NT2/D1 (cell line): ENCODE measurements around the gene SYT2.

Source experiments
- DNase-seq: peaks from one replicate; pipeline ENCODE4 v3.0.0-alpha.2; 2011; ENCODE audit warnings: low read depth, low spot score
- H3K27me3 ChIP-seq: 2 replicates; pipeline ENCODE4 v1.6.0; 2011; ENCODE audit warnings: mild to moderate bottlenecking; ENCODE audit not compliant: insufficient read length, insufficient read depth
- H3K36me3 ChIP-seq: 2 replicates; pipeline ENCODE4 v1.6.1; 2011; ENCODE audit warnings: mild to moderate bottlenecking, low read length, mixed read lengths; ENCODE audit not compliant: insufficient read depth, insufficient read length
- H3K4me1 ChIP-seq: 2 replicates; pipeline ENCODE4 v1.5.1; 2011; ENCODE audit not compliant: insufficient read depth, insufficient read length
- H3K4me3 ChIP-seq: 2 replicates; pipeline ENCODE4 v1.5.1; 2011; ENCODE audit warnings: low read depth; ENCODE audit not compliant: insufficient read length
- H3K9ac ChIP-seq: 2 replicates; pipeline ENCODE4 v1.6.0; 2011; ENCODE audit warnings: low read depth; ENCODE audit not compliant: insufficient read length
- H3K9me3 ChIP-seq: 2 replicates; pipeline ENCODE4 v1.5.1; 2011; ENCODE audit warnings: mild to moderate bottlenecking, low read length; ENCODE audit not compliant: insufficient read depth
- SUZ12 ChIP-seq: IDR thresholded peaks from 2 replicates; pipeline ENCODE4 v1.6.1; 2011; ENCODE audit not compliant: insufficient read length, insufficient read depth; ENCODE audit errors: extremely low read depth
- YY1 ChIP-seq: IDR thresholded peaks from 2 replicates; pipeline ENCODE4 v1.6.1; 2011; ENCODE audit not compliant: insufficient read length, insufficient read depth
- ZNF274 ChIP-seq: IDR thresholded peaks from 2 replicates; pipeline ENCODE4 v1.6.1; 2011; ENCODE audit warnings: mild to moderate bottlenecking, low read depth, low read length

SYT2 gene

DNA sequence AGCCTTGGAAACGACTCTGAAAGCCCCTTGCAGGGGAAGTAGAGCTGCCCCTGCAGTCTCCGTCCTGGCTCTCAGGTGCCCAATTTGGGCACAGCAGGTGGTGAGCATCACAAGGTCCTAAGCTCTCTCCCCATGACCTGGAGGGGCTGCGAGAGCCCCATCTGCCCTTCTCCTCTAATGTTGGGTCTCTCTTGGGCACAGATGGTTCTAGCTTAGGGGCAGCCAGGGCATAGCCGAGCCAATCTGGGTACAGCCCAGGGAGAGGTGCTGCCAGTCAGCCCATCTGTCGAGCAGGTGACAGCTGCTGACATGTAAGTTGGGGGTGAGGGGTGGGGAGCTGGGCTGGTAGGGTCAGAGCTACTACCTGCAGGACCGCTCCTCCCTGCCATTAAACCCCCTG, 50.7 kb downstream of the SYT2 start:
- Histone ChIP-seq H3K9ac (no peak overlapping the region), H3K4me3 (no peak overlapping the region), H3K27me3 (no peaks in the 10 kb centered on the region), H3K9me3 (no peaks in the 10 kb centered on the region), H3K4me1 (peaks cover 6% of the 10 kb centered on the region), H3K36me3 (no peaks in the 10 kb centered on the region)
- no peak for DNase-seq
- no peak for TF ChIP-seq ZNF274
- TF ChIP-seq SUZ12: no peak
- no peak for TF ChIP-seq YY1

DNA sequence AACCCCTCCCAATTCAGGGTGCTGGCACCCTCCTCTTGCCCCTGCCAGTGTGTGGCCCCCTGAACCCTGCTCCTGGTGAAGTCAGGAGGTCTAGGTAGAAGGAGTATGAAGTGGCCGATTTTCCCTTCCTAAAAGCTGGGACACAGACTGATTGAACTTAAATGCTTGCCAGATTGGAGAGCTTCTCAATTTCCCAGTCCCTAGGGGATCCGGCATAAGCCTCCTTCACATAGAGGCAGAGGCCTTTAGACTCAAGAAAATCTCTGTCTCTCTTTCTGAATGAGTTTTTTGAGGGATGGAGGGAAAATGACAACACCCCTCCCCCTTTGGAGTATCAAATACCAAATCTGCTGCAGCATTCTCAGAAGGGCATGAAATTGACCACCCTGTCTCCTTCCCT, 51.5 kb downstream of the SYT2 start:
- DNase-seq: no peak
- H3K9me3 ChIP-seq: no peaks in the 10 kb centered on the region
- no peak overlapping the region for H3K9ac ChIP-seq
- no peaks in the 10 kb centered on the region for H3K36me3 ChIP-seq
- H3K4me1 ChIP-seq: peaks cover 6% of the 10 kb centered on the region
- TF ChIP-seq YY1 (no peak), SUZ12 (no peak), ZNF274 (no peak)
- H3K4me3 ChIP-seq: no peak overlapping the region
- H3K27me3 ChIP-seq: no peaks in the 10 kb centered on the region

DNA sequence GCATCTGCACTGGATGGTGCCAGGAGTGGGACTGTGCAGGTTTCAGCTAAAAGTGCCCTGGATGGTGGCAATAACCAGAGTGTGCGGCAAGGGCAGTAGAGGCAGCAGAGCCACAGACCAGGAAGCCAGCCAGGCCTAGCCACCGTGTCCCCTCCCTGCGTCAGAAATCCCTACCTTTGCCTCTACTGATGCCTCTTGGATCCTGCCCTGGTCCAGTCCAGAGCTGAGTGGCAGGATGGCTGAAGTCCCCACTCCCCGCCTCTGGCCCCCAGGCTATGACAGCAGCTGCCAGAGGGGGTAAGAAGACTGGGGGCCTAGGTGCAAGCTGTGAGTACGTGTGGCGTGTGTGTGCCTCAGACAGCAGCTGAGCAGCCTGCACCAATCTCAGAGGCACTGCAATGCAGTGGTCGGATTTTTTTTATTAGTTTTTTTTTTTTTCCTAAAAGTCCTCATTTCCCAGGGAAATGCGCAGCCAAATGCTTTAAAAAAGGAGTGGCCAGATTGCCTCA, 51.9 kb downstream of the SYT2 start:
- no peak overlapping the region for H3K9ac ChIP-seq
- DNase-seq: no peak
- H3K4me1 ChIP-seq: peaks cover 6% of the 10 kb centered on the region
- TF ChIP-seq YY1 (no peak), SUZ12 (no peak), ZNF274 (no peak)
- H3K36me3 ChIP-seq: no peaks in the 10 kb centered on the region
- H3K27me3 ChIP-seq: no peaks in the 10 kb centered on the region
- no peaks in the 10 kb centered on the region for H3K9me3 ChIP-seq
- H3K4me3 ChIP-seq: no peak overlapping the region

DNA sequence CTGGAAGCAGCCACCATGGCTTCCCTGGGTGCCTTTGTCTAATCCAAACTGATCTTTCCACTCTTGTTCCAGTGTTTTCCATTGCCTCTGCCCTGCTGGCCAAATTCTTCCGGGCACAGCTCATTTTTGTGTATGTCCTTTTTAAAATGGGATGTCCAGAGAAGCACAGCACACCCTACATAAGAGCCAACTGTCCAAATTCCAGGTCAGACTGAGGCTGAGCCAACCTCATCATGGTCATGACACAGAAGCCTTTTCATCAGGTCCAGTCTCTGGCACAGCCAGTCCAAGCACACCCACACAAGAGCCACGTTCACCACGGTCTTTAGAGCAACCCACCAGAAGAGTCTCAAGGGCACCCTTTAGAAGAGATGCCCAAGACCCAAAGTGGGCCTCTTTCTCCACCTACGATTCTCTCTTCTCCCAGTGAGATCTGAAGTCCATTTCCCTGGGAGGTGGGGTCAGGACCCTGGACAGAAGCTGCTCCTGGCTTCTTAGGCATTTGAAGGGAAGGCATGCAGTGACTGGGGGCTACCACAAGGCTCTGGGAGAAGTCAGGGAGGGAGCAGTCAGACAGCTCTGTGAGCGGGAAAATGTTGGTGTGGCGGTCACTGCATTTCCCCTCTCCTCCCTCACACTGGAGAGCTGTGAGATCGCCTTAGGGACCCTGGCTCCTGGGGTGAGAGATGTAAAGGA, 53.2 kb downstream of the SYT2 start:
- no peaks in the 10 kb centered on the region for H3K27me3 ChIP-seq
- no peaks in the 10 kb centered on the region for H3K36me3 ChIP-seq
- H3K9ac ChIP-seq: no peak overlapping the region
- no peaks in the 10 kb centered on the region for H3K9me3 ChIP-seq
- no peak overlapping the region for H3K4me3 ChIP-seq
- TF ChIP-seq SUZ12 (no peak), ZNF274 (no peak), YY1 (no peak)
- peak; percentile 89 for DNase-seq
- H3K4me1 ChIP-seq: peaks cover 6% of the 10 kb centered on the region

DNA sequence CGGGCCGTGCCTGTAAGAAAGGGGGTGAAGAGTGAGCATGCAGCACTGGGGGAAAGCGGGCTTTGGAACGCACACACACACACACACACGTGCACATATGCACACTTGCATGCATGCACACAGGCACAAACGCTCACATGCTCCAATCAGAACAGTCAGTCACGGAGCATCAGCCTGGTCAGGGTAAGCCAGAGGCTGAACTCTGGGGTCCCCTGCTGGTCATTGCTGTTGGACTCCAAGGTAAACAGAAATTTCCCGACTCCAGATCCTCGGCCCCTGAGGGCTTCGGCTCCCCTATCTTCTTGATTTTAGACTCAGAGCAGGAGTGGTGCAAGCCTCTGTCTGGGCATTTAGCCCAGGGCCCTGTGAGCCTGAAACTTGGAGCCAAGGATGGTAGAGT, 54.2 kb downstream of the SYT2 start:
- Histone ChIP-seq H3K4me1 (peaks cover 6% of the 10 kb centered on the region), H3K27me3 (no peaks in the 10 kb centered on the region), H3K9me3 (no peaks in the 10 kb centered on the region), H3K36me3 (no peaks in the 10 kb centered on the region), H3K4me3 (no peak overlapping the region), H3K9ac (no peak overlapping the region)
- no peak for DNase-seq
- no peak for TF ChIP-seq SUZ12
- TF ChIP-seq ZNF274: no peak
- no peak for TF ChIP-seq YY1

DNA sequence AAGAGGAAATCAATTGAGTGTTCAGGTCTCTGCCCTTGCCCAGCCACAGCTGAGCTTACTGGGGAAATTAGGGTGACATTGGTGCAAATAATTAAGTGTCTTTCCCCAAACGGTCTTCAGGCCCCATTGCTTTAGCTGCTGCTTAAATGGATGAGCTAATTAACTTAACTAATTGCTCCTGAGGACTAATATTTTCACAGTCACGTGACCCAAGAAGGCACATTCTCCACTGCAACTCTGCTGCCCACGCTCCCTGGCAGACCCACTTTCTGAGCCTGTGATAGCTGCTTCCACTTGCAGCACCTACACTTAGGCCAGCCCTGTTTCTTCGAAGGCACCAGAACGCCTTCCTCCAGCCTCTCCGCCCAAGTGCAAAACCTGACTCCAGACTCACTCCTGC, 56.2 kb downstream of the SYT2 start:
- Histone ChIP-seq H3K4me3 (no peak overlapping the region), H3K4me1 (peaks cover 7% of the 10 kb centered on the region), H3K9ac (no peak overlapping the region), H3K36me3 (no peaks in the 10 kb centered on the region), H3K9me3 (no peaks in the 10 kb centered on the region), H3K27me3 (no peaks in the 10 kb centered on the region)
- no peak for DNase-seq
- TF ChIP-seq SUZ12 (no peak), ZNF274 (no peak), YY1 (no peak)

DNA sequence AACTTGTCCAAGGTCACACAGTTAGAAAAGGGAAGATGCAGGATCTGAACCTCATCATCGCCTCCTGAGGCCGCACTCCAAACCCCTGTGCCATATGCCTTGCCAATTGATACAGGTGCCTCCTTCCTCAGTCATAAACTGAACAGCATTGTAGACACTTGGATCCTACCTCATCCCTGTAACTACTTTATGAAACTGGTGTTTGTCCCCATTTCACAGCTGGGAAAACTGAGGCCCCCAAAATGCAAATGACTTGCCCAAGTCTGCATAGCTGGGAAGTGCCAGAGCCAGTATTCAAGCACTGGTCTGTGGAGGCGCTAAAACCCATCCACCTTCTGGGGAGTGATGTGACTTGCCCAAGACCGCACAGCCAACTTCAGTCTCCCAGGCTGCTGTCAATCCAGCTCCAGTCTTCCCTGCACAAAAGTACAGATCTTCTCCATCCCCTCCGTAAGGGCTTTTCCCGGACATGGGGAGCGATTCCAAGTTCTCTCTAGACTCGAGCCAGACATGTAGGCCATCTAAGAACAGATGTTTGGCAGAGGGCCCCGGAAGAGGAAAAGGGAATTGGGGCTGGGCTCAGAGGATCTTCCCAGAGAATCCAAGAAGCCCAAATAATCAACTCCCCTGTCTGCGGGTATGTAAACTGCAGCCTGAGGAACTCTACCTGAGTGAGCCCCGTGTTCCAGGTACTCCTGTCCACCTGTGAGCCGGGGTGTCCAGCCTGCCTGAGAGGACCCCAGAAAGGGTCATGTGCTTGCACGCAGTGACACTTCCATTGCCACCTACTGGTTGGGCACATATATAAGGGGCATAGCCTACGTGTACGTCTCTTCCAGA, 60.5 kb downstream of the SYT2 start:
- H3K4me3 ChIP-seq: no peak overlapping the region
- no peak for DNase-seq
- no peaks in the 10 kb centered on the region for H3K36me3 ChIP-seq
- peaks cover 24% of the 10 kb centered on the region for H3K27me3 ChIP-seq
- peaks cover 22% of the 10 kb centered on the region for H3K4me1 ChIP-seq
- TF ChIP-seq YY1 (no peak), SUZ12 (no peak), ZNF274 (no peak)
- no peaks in the 10 kb centered on the region for H3K9me3 ChIP-seq
- H3K9ac ChIP-seq: no peak overlapping the region
